Astrocyte of the cerebellum (primary cell): ENCODE measurements around the gene MED29.

ENCODE experiments used
- DNase-seq: peaks from one replicate; pipeline ENCODE4 v3.0.0-alpha.2; 2011; ENCODE audit warnings: low read depth
- H3K4me3 ChIP-seq: 2 replicates; pipeline ENCODE4 v1.5.1; 2011; ENCODE audit warnings: mild to moderate bottlenecking, low read depth, low read length, moderate library complexity
- in situ Hi-C: cut with HindIII; loops from 2 replicates; pipeline ENCODE4 v1.10.0; 2017; ENCODE audit warnings: low sequenced_read_pairs
- TF ChIP-seq, protein P1 (sequence below): IDR thresholded peaks from 2 replicates; pipeline ENCODE4 v1.5.1; 2012; ENCODE audit warnings: low read length, low read depth, moderate library complexity, mild to moderate bottlenecking; ENCODE audit errors: missing control alignments

MED29 gene

DNA sequence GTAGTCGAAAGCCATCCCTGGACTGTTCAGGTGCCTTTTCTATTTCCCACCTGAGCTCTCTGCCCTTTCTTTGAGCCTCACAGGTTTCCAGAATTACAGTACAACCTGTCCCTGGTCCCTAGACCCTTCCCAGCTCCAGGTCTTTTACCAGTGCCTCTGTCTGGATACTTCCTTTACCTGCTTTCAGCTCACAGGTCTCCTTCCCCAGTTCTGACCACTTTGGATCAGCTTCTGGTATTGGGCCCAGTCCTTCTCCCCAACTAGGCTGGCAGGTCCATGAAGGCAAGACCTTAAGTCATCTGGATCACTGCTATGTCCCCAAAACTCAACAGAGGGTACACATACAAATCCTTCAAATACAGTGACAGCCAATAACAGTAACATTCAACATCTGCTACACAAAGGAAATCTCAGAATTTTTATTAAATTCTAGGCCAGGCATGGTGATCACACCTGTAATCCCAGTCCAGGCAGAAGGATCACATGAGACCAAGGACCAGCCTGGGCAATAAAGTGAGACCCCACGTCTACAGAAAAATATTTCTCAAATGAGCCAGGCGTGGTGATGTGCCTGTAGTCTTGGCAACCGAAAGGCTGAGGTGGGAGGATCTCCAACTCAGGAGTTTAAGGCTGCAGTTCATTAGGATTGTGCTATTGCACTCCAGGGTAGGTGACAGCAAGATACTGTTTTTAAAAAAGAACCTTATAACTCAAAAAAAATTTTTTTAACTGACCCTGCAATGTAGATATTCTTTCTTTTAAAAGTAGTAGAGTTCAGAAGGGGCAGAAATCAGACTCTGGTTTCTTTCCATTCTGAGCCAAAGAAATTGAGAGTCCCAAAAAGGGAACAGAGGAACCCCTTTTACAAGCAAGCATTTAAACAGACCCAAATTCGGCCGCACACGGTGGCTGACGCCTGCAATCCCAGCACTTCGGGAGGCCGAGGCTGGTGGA, 43.2 kb downstream of the MED29 start:
- in situ Hi-C loops: no loop called here

DNA sequence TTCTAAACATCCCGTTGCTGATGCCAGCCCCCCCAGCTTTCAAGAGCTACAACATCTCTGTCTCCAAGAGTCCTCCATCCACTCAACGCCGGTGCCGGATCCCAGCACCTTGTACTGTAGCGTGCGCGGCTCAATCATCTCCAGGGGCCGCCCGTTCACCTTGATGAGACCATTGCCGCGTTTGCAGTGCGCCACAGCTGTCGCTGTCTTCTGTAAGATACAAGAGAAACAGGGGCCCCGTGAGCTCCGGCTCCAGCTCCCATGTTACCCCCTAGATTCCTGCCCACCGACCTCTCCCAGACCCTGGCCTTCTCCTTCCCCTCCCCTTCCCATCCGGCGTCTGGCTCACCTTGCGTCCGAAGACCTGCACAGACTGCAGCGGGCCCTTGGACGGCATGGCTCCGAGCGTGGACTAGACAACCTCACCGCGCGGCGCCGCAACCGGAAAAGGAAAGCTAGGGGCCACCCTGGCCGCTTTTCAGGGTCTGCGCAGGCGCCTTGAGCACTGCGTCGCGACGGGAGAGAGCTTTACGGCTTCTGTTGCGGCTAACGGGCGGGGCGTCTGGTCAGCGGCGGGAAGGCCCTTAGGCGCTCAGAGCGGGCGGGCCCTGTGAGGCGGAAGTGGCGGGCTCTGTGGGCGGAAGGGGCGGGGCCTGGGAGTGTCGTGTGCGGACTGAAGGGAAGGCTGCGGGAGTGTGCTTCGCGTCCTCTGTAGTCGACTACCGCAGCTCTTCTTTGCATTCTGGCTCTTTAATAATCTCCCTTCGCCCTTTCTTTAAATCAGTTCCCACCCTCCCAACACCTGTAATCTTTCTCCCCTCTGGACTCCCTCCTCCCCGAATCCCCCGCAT, 44.5 kb downstream of the MED29 start, which contains the start of gene RPS16:
Gene RPS16, minus strand, starts transcription at position 451 of the 851 bp plus-strand sequence. Its CDS starts 54 bp downstream, at position 397.
- H3K4me3 ChIP-seq: peak within 1 kb of the TSS; percentile 89
- in situ Hi-C loops: no loop called here
- TF ChIP-seq, protein P1, sequence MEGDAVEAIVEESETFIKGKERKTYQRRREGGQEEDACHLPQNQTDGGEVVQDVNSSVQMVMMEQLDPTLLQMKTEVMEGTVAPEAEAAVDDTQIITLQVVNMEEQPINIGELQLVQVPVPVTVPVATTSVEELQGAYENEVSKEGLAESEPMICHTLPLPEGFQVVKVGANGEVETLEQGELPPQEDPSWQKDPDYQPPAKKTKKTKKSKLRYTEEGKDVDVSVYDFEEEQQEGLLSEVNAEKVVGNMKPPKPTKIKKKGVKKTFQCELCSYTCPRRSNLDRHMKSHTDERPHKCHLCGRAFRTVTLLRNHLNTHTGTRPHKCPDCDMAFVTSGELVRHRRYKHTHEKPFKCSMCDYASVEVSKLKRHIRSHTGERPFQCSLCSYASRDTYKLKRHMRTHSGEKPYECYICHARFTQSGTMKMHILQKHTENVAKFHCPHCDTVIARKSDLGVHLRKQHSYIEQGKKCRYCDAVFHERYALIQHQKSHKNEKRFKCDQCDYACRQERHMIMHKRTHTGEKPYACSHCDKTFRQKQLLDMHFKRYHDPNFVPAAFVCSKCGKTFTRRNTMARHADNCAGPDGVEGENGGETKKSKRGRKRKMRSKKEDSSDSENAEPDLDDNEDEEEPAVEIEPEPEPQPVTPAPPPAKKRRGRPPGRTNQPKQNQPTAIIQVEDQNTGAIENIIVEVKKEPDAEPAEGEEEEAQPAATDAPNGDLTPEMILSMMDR: no peak
- peak; percentile 92 for DNase-seq

More for the DNA sequence above, 43.2 kb downstream of the MED29 start:
- TF ChIP-seq, protein P1: no peak
- H3K4me3 ChIP-seq: peak overlapping the region; percentile 89
- no peak for DNase-seq

DNA sequence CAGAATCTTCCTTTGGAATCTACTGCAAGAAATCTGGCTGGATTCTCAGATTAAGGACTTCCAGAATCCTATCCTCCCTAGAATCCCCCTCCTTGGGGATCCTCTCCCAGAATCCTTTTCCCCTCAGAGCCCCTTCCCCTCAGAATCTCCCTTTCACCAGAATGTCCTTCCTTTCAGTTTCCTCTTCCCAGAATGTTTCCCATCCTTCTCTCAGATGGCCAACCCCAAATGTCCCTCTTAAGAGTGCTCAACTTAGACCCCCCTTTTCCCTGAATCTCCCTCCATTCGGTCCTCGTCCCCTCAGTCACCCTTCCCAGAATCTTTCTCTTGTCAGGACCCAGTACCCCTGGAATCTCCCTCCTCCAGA, 45.2 kb downstream of the MED29 start:
- TF ChIP-seq, protein P1: no peak
- in situ Hi-C loops: no loop called here
- H3K4me3 ChIP-seq: peak overlapping the region; percentile 89
- DNase-seq: no peak

- in situ Hi-C loops: no loop called here
- no peak for DNase-seq
- no peak overlapping the region for H3K4me3 ChIP-seq
- TF ChIP-seq, protein P1: no peak
Observed at GRCh38 chr19:39438270-39438934, 47.2 kb downstream of the MED29 start.

GRCh38 chr19:39444598-39445195, 53.5 kb downstream of the MED29 start:
- in situ Hi-C loops: no loop called here
- H3K4me3 ChIP-seq: peak overlapping the region; percentile 86
- TF ChIP-seq, protein P1: no peak
- DNase-seq: no peak
